Endothelial cell of umbilical vein (primary cell): ENCODE results near the gene PTGER2. TPM values are rescaled to one million over a fixed set of nuclear protein-coding genes. Genes with fewer than 3 reads are reported as not detected.

ENCODE experiments used
- BruUV-seq: library from RNA; stranded (reverse); fragments of 400-500 nt; replicated peaks from 2 replicates; lab custom pipeline; 2021; lab: Mats Ljungman, UMichigan
- CTCF ChIA-PET: fragments of 300-600, 350-600 bp; sonication (Branson Sonifier 250); formaldehyde crosslinking; loops from one replicate; lab custom pipeline; 2021; ENCODE audit warnings: antibody characterized with exemption, inconsistent platforms; lab: Charles Lee
- POLR2A ChIA-PET: fragments of 300-600, 350-600 bp; sonication (Branson Sonifier 250); formaldehyde crosslinking; loops from one replicate; lab custom pipeline; 2021; ENCODE audit warnings: antibody characterized with exemption, inconsistent platforms; lab: Charles Lee
- DNase-seq: peaks from one replicate; pipeline ENCODE4 v3.0.0-alpha.2; 2011; ENCODE audit warnings: low read depth, low spot score
- FAIRE-seq: peaks from 2 replicates; lab custom pipeline; 2011; peaks lifted over from hg19 to GRCh38; lab: Jason Lieb, UNC
- H2AFZ ChIP-seq: 2 replicates; pipeline ENCODE4 v1.6.0; 2012; ENCODE audit warnings: low read depth, low read length, control low read depth, inconsistent platforms
- H3K27ac ChIP-seq: 2 replicates; pipeline ENCODE4 v1.5.1; 2011; ENCODE audit warnings: low read depth, mild to moderate bottlenecking, control low read depth, low read length, moderate library complexity; ENCODE audit not compliant: insufficient read depth
- H3K27me3 ChIP-seq, 2 experiments: 2 replicates each; pipeline versions ENCODE4 v1.6.0 to v1.6.1; 2011; ENCODE audit warnings: low read length in 2 of 2, mixed read lengths in 1 of 2; ENCODE audit not compliant: control insufficient read depth in 2 of 2, insufficient read depth in 2 of 2
- H3K36me3 ChIP-seq, 2 experiments: 2 replicates in 1 of 2; 3 replicates in 1 of 2; pipeline ENCODE4 v1.5.1; 2011; ENCODE audit warnings: low read length in 2 of 2, mild to moderate bottlenecking in 1 of 2, moderate library complexity in 1 of 2; ENCODE audit not compliant: control insufficient read depth in 2 of 2, insufficient read depth in 2 of 2; ENCODE audit errors: extremely low read depth in 1 of 2
- H3K4me1 ChIP-seq: 3 replicates; pipeline ENCODE4 v1.5.1; 2011; ENCODE audit warnings: mild to moderate bottlenecking, low read length; ENCODE audit not compliant: control insufficient read depth, insufficient read depth; ENCODE audit errors: extremely low read depth
- H3K4me2 ChIP-seq: 2 replicates; pipeline ENCODE4 v1.6.1; 2011; ENCODE audit warnings: low read length, control low read depth, mixed read lengths; ENCODE audit not compliant: insufficient read depth
- H3K4me3 ChIP-seq, 3 experiments: fragments of 200-600 bp in 1 of 3; sonication (generic), shearing (Covaris generic) in 1 of 3; replicated peaks in 1 of 3; 2 replicates each; pipeline ENCODE4 v1.5.1; 2011 to 2016; ENCODE audit warnings: control low read depth in 3 of 3, low read length in 3 of 3, mild to moderate bottlenecking in 2 of 3, inconsistent platforms in 1 of 3, low read depth in 1 of 3, moderate library complexity in 1 of 3; ENCODE audit not compliant: insufficient read depth in 1 of 3
- H3K79me2 ChIP-seq: 2 replicates; pipeline ENCODE4 v1.6.0; 2012; ENCODE audit warnings: low read length, inconsistent platforms; ENCODE audit not compliant: control insufficient read depth, insufficient read depth
- H3K9ac ChIP-seq: replicated peaks from 2 replicates; pipeline ENCODE3; 2011; ENCODE audit warnings: low read length, control low read depth; ENCODE audit not compliant: insufficient read depth; ENCODE audit errors: extremely low read depth
- H3K9me1 ChIP-seq: replicated peaks from 3 replicates; pipeline ENCODE4 v1.6.0; 2011; ENCODE audit warnings: mild to moderate bottlenecking, low read length; ENCODE audit not compliant: control insufficient read depth, insufficient read depth; ENCODE audit errors: extremely low read depth
- H3K9me3 ChIP-seq: replicated peaks from 2 replicates; pipeline ENCODE4 v1.5.1; 2012; ENCODE audit warnings: low read length, inconsistent platforms; ENCODE audit not compliant: control insufficient read depth, insufficient read depth
- H4K20me1 ChIP-seq: replicated peaks from 2 replicates; pipeline ENCODE3; 2011; ENCODE audit warnings: mild to moderate bottlenecking, low read length; ENCODE audit not compliant: control insufficient read depth, insufficient read depth; ENCODE audit errors: extremely low read depth
- EZH2 ChIP-seq: IDR thresholded peaks from 2 replicates; pipeline ENCODE4 v1.6.1; 2012; ENCODE audit warnings: borderline replicate concordance, low read depth, mild to moderate bottlenecking, moderate library complexity, low read length, inconsistent platforms; ENCODE audit not compliant: severe bottlenecking
- FOS ChIP-seq: IDR thresholded peaks from 2 replicates; pipeline ENCODE4 v1.6.1; 2011; ENCODE audit warnings: mild to moderate bottlenecking, low read length, moderate library complexity, borderline replicate concordance; ENCODE audit not compliant: insufficient read depth
- GATA2 ChIP-seq: IDR thresholded peaks from 2 replicates; pipeline ENCODE4 v1.7.0; 2011; ENCODE audit warnings: low read depth, mild to moderate bottlenecking, moderate library complexity, mixed read lengths, low read length; ENCODE audit not compliant: insufficient read length, insufficient read depth
- JUN ChIP-seq: IDR thresholded peaks from 2 replicates; pipeline ENCODE4 v1.6.1; 2011; ENCODE audit warnings: borderline replicate concordance, low read depth; ENCODE audit not compliant: insufficient read length, insufficient read depth
- MYC ChIP-seq: IDR thresholded peaks from one replicate; pipeline ENCODE4 v1.6.1; 2011; ENCODE audit warnings: mild to moderate bottlenecking, low read depth, low read length
- POLR2A ChIP-seq: IDR thresholded peaks from 2 replicates; pipeline ENCODE4 v1.6.1; 2012; ENCODE audit warnings: low read depth, mild to moderate bottlenecking, control low read depth, low read length
- POLR2AphosphoS5 ChIP-seq: IDR thresholded peaks from 2 replicates; pipeline ENCODE4 v1.6.1; 2012; ENCODE audit warnings: low read depth, mild to moderate bottlenecking, control low read depth, low read length, moderate library complexity; ENCODE audit not compliant: insufficient read depth
- dilution Hi-C: fragments of 300-500 bp; cut with MboI; formaldehyde crosslinking; loops from one replicate; pipeline ENCODE4 v1.15.0; 2019; ENCODE audit warnings: low sequenced_read_pairs; ENCODE audit not compliant: extremely low pct_ligation_motif_present
- intact Hi-C: fragments of 100-400 bp; cut with micrococcal nuclease; formaldehyde crosslinking; loops from one replicate; pipeline ENCODE4 v1.10.0; 2022
- polyA plus RNA-seq, 4 experiments: library from polyadenylated mRNA; depleted of rRNA in 3 of 4; stranded (reverse) in 3 of 4; unstranded in 1 of 4; fragments of >200 nt; gene quantifications; 2 replicates each; pipeline versions ENCODE4 v1.2.1 to v1.2.3, GENCODE V29; 2011 to 2012; ENCODE audit warnings: missing spikeins in 1 of 4
- total RNA-seq: library from RNA; stranded (reverse); gene quantifications from 2 replicates; pipeline ENCODE4 v1.2.3, GENCODE V29; 2021
- TF ChIP-seq, protein P1 (sequence below): IDR thresholded peaks from 2 replicates; pipeline ENCODE4 v1.6.1; 2011; ENCODE audit not compliant: insufficient read depth, insufficient read length
- TF ChIP-seq, protein P2 (sequence below), 2 donors: IDR thresholded peaks; 1 replicate in 1 of 2; 2 replicates in 1 of 2; pipeline ENCODE4 v1.5.1; 2011; ENCODE audit warnings: low read length in 2 of 2, mild to moderate bottlenecking in 2 of 2, moderate library complexity in 2 of 2, control low read depth in 1 of 2, inconsistent platforms in 1 of 2, low read depth in 1 of 2; ENCODE audit not compliant: insufficient read depth in 1 of 2; ENCODE audit errors: extremely low read depth in 1 of 2

PTGER2 gene
- total and polyA plus RNA-seq, 2 donors (not counting 3 experiments of a cell fraction or from before 2014, with no cell fraction given): not detected

DNA sequence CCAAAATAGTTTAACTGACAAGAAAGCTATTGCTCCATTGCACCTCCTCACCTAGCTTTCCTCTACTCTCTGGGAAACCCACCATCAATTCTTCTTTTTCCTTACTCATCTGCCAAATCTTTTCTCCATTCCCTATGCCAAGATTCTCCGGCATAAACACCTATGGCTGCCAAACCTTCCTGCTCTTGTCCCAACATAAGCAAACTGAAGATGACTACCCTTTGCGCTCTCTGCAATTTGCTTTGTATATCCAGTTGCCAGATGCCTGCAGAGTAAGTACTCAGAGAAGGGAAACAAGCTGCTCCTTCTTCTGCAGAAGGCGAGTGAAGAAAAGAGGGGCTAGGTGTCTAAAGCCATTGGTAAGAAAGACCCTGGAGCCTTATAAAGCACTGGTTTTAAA lies 11.5 kb downstream of the PTGER2 start:
- no TSS peak for BruUV-seq
- Histone ChIP-seq H2AFZ (no peak overlapping the region), H3K27me3 (peaks cover 1 to 6% of the 10 kb centered on the region in 2 experiments), H3K4me1 (no peaks in the 10 kb centered on the region), H4K20me1 (no peaks in the 10 kb centered on the region), H3K27ac (no peak overlapping the region), H3K36me3 (no peaks in the 10 kb centered on the region), H3K79me2 (no peaks in the 10 kb centered on the region), H3K9me3 (no peaks in the 10 kb centered on the region), H3K9me1 (no peaks in the 10 kb centered on the region), H3K4me3 (no peak overlapping the region), H3K9ac (no peak overlapping the region), H3K4me2 (no peak overlapping the region)
- dilution Hi-C loops (no loop called here), intact Hi-C loops (no loop called here)
- FAIRE-seq (no peak), DNase-seq (no peak)
- ChIA-PET CTCF (no interaction called here), POLR2A (no interaction called here)
- no peak for TF ChIP-seq POLR2A
- TF ChIP-seq JUN: no peak
- no peak for TF ChIP-seq GATA2
- TF ChIP-seq, protein P1, sequence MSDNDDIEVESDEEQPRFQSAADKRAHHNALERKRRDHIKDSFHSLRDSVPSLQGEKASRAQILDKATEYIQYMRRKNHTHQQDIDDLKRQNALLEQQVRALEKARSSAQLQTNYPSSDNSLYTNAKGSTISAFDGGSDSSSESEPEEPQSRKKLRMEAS: no peak
- TF ChIP-seq, protein P2, sequence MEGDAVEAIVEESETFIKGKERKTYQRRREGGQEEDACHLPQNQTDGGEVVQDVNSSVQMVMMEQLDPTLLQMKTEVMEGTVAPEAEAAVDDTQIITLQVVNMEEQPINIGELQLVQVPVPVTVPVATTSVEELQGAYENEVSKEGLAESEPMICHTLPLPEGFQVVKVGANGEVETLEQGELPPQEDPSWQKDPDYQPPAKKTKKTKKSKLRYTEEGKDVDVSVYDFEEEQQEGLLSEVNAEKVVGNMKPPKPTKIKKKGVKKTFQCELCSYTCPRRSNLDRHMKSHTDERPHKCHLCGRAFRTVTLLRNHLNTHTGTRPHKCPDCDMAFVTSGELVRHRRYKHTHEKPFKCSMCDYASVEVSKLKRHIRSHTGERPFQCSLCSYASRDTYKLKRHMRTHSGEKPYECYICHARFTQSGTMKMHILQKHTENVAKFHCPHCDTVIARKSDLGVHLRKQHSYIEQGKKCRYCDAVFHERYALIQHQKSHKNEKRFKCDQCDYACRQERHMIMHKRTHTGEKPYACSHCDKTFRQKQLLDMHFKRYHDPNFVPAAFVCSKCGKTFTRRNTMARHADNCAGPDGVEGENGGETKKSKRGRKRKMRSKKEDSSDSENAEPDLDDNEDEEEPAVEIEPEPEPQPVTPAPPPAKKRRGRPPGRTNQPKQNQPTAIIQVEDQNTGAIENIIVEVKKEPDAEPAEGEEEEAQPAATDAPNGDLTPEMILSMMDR (IDR thresholded peaks at IDR 0.05; ENCODE audit: extremely low read depth in 1 of 2, insufficient read depth in 1 of 2, low read depth in 1 of 2, low read length in 2 of 2): no peak
- no peak for TF ChIP-seq POLR2AphosphoS5
- no peak for TF ChIP-seq EZH2
- TF ChIP-seq MYC: no peak
- TF ChIP-seq FOS: no peak
